GM21423 (cell line): ENCODE results near the gene ABCC6.
"Not testable (repeated sequence)": the region's sequence is repeated elsewhere in the genome, so short reads cannot be mapped to it uniquely, and the experiment has no call there.

Source experiments
- ATAC-seq: cut with Tn5 transposase; IDR thresholded peaks from one replicate; pipeline ENCODE4 v1.9.1; 2021; ENCODE audit warnings: mild to moderate bottlenecking, moderate library complexity; ENCODE audit not compliant: unreplicated experiment

Gene ABCC6

GRCh38 chr16:16191493-16192167 lies 31.7 kb downstream of the ABCC6 start:
- no peak for ATAC-seq

- ATAC-seq = not testable (repeated sequence)
These were observed 32.3 kb downstream of the ABCC6 start for GRCh38 chr16:16190966-16191365.

GRCh38 chr16:16190546-16190945 lies 32.7 kb downstream of the ABCC6 start:
- no peak for ATAC-seq

GRCh38 chr16:16189842-16190241 lies 33.5 kb downstream of the ABCC6 start:
- no peak for ATAC-seq

- ATAC-seq = no peak
These were observed 34.5 kb downstream of the ABCC6 start for GRCh38 chr16:16188827-16189226.

- ATAC-seq = no peak
These were observed 36.5 kb downstream of the ABCC6 start for GRCh38 chr16:16186820-16187219.

- no peak for ATAC-seq
These were observed 38.2 kb downstream of the ABCC6 start for GRCh38 chr16:16185095-16185494.

GRCh38 chr16:16184594-16184993 lies 38.7 kb downstream of the ABCC6 start:
- no peak for ATAC-seq

- ATAC-seq = no peak
These were observed 39.7 kb downstream of the ABCC6 start for GRCh38 chr16:16183562-16183961.

- no peak for ATAC-seq
These were observed 40.4 kb downstream of the ABCC6 start for GRCh38 chr16:16182918-16183317.

- not testable (repeated sequence) for ATAC-seq
These were observed 41.5 kb downstream of the ABCC6 start for GRCh38 chr16:16181748-16182147.

GRCh38 chr16:16178455-16179162 lies 44.7 kb downstream of the ABCC6 start:
- no peak for ATAC-seq

GRCh38 chr16:16176328-16176727 lies 47.0 kb downstream of the ABCC6 start:
- no peak for ATAC-seq

GRCh38 chr16:16175296-16175695 lies 48.0 kb downstream of the ABCC6 start:
- ATAC-seq = no peak

GRCh38 chr16:16172991-16173390 lies 50.3 kb downstream of the ABCC6 start:
- no peak for ATAC-seq

- ATAC-seq = no peak
These were observed 51.9 kb downstream of the ABCC6 start for GRCh38 chr16:16171332-16171919.

GRCh38 chr16:16169615-16170014 lies 53.7 kb downstream of the ABCC6 start:
- no peak for ATAC-seq

GRCh38 chr16:16168431-16168830 lies 54.9 kb downstream of the ABCC6 start:
- ATAC-seq = no peak

- ATAC-seq = no peak
These were observed 55.4 kb downstream of the ABCC6 start for GRCh38 chr16:16167927-16168326.

- no peak for ATAC-seq
These were observed 56.3 kb downstream of the ABCC6 start for GRCh38 chr16:16166949-16167348.

GRCh38 chr16:16166085-16166484 lies 57.2 kb downstream of the ABCC6 start:
- ATAC-seq = no peak

GRCh38 chr16:16164243-16164642 lies 59.1 kb downstream of the ABCC6 start:
- ATAC-seq = no peak
